Mesenchymal stem cell (in vitro differentiated cells and primary cell): Measurements from ENCODE around the gene KLHL11.
"Not testable (repeated sequence)": the region's sequence is repeated elsewhere in the genome, so short reads cannot be mapped to it uniquely, and the experiment has no call there.

Experiments
- DNase-seq: peaks from one replicate; pipeline ENCODE4 v3.0.0-alpha.2; 2013
- H2AFZ ChIP-seq: one replicate; pipeline ENCODE4 v1.6.1; 2013; ENCODE audit warnings: low read depth, mild to moderate bottlenecking, control low read depth, inconsistent platforms, low read length, moderate library complexity
- H2AK5ac ChIP-seq: 2 replicates; pipeline ENCODE4 v1.6.1; 2013; ENCODE audit warnings: low read length, moderate library complexity, mild to moderate bottlenecking, inconsistent platforms; ENCODE audit not compliant: severe bottlenecking
- H2BK120ac ChIP-seq: one replicate; pipeline ENCODE4 v1.6.1; 2013; ENCODE audit warnings: low read depth, mild to moderate bottlenecking, inconsistent platforms, low read length, moderate library complexity
- H2BK12ac ChIP-seq, 2 experiments: one replicate each; pipeline ENCODE4 v1.6.1; 2013; ENCODE audit warnings: inconsistent platforms in 2 of 2, low read length in 2 of 2, mild to moderate bottlenecking in 2 of 2, moderate library complexity in 2 of 2, control low read depth in 1 of 2
- H2BK15ac ChIP-seq: one replicate; pipeline ENCODE4 v1.6.1; 2013; ENCODE audit warnings: mild to moderate bottlenecking, low read depth, inconsistent platforms; ENCODE audit not compliant: poor library complexity, severe bottlenecking
- H2BK5ac ChIP-seq: 2 replicates; pipeline ENCODE4 v1.6.1; 2013; ENCODE audit warnings: low read depth, mild to moderate bottlenecking, low read length, control low read depth, inconsistent platforms; ENCODE audit not compliant: poor library complexity, severe bottlenecking
- H3K14ac ChIP-seq, 2 experiments: one replicate each; pipeline ENCODE4 v1.6.1; 2013; ENCODE audit warnings: inconsistent platforms in 2 of 2, low read length in 2 of 2, control low read depth in 1 of 2, mild to moderate bottlenecking in 1 of 2, moderate library complexity in 1 of 2
- H3K18ac ChIP-seq, 2 experiments: one replicate each; pipeline ENCODE4 v1.6.1; 2013; ENCODE audit warnings: inconsistent platforms in 2 of 2, low read length in 2 of 2, control low read depth in 1 of 2, low read depth in 1 of 2, mild to moderate bottlenecking in 1 of 2
- H3K23ac ChIP-seq, 2 experiments: one replicate each; pipeline ENCODE4 v1.6.1; 2013; ENCODE audit warnings: inconsistent platforms in 2 of 2, low read length in 2 of 2, mild to moderate bottlenecking in 2 of 2, moderate library complexity in 2 of 2, control low read depth in 1 of 2
- H3K27ac ChIP-seq: 2 replicates; pipeline ENCODE4 v1.5.1; 2013; ENCODE audit warnings: mild to moderate bottlenecking, moderate library complexity, low read length, control low read depth, inconsistent platforms; ENCODE audit not compliant: poor library complexity, severe bottlenecking
- H3K27me3 ChIP-seq, 2 experiments: 2 replicates each; pipeline versions ENCODE4 v1.6.1 to v1.7.0; 2013; ENCODE audit warnings: low read length in 2 of 2, mild to moderate bottlenecking in 2 of 2, moderate library complexity in 2 of 2, control low read depth in 1 of 2, inconsistent platforms in 1 of 2; ENCODE audit not compliant: control insufficient read depth in 1 of 2, insufficient read depth in 1 of 2
- H3K36me3 ChIP-seq, 2 experiments: 2 replicates each; pipeline versions ENCODE4 v1.6.1 to v1.7.0; 2013; ENCODE audit warnings: low read length in 2 of 2, control low read depth in 1 of 2, inconsistent platforms in 1 of 2, low read depth in 1 of 2, mild to moderate bottlenecking in 1 of 2; ENCODE audit not compliant: insufficient read depth in 2 of 2, control insufficient read depth in 1 of 2
- H3K4ac ChIP-seq, 2 experiments: one replicate each; pipeline ENCODE4 v1.6.1; 2013; ENCODE audit warnings: inconsistent platforms in 2 of 2, low read length in 2 of 2, mild to moderate bottlenecking in 2 of 2, moderate library complexity in 2 of 2, control low read depth in 1 of 2, low read depth in 1 of 2
- H3K4me1 ChIP-seq: 2 replicates; pipeline ENCODE4 v1.6.1; 2013; ENCODE audit warnings: low read depth, low read length, control low read depth; ENCODE audit not compliant: control insufficient read depth, insufficient read depth
- H3K4me2 ChIP-seq: 2 replicates; pipeline ENCODE4 v1.6.1; 2013; ENCODE audit warnings: low read length, mild to moderate bottlenecking, inconsistent platforms; ENCODE audit not compliant: poor library complexity, severe bottlenecking
- H3K4me3 ChIP-seq, 2 experiments: 2 replicates each; pipeline versions ENCODE4 v1.5.1 to v1.7.0; 2013; ENCODE audit warnings: low read length in 2 of 2, mild to moderate bottlenecking in 2 of 2, control low read depth in 1 of 2, low read depth in 1 of 2; ENCODE audit not compliant: insufficient read depth in 1 of 2
- H3K79me1 ChIP-seq: replicated peaks from 2 replicates; pipeline ENCODE4 v1.6.1; 2013; ENCODE audit warnings: mild to moderate bottlenecking, control low read depth, low read length, inconsistent platforms; ENCODE audit not compliant: poor library complexity, severe bottlenecking
- H3K9ac ChIP-seq: 2 replicates; pipeline ENCODE4 v1.7.0; 2013; ENCODE audit warnings: mild to moderate bottlenecking, low read length, moderate library complexity
- H3K9me3 ChIP-seq: 2 replicates; pipeline ENCODE4 v1.7.0; 2013; ENCODE audit warnings: mild to moderate bottlenecking, low read length; ENCODE audit not compliant: control insufficient read depth
- H4K8ac ChIP-seq: one replicate; pipeline ENCODE4 v1.6.1; 2013; ENCODE audit warnings: inconsistent platforms, mild to moderate bottlenecking, low read length, moderate library complexity
- H4K91ac ChIP-seq: one replicate; pipeline ENCODE4 v1.6.1; 2013; ENCODE audit warnings: mild to moderate bottlenecking, low read length, inconsistent platforms
- WGBS: methylation state at CpG from one replicate; pipeline ENCODE4 v1.1.7; 2013; ENCODE audit warnings: mixed read lengths; 5-methylcytosine and 5-hydroxymethylcytosine counted together

Gene KLHL11

DNA sequence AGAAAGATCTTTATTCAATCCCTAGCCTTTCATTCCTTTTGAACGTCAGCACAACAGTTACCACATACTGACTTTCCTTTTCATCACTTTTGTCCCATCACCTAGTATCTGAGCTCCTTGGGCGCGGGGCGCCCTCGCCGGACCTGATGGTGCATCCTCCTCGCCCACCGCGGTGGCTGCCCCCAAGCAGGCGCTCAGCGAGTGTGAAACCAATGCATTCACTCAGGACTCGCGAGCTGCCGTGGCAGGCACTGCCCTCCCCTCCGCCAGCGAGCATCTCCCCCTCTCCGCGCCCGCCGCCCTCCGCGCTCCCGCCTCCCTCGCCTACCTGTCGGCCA lies 756 bp downstream of the KLHL11 start:
- no peak for DNase-seq
- Histone ChIP-seq H3K4ac (peak overlapping the region in 1 of 2 experiments; percentile 70), H2BK15ac (no peak overlapping the region), H3K79me1 (peaks cover 12% of the 10 kb centered on the region), H3K27me3 (no peaks in the 10 kb centered on the region), H3K9ac (peak overlapping the region; percentile 97), H3K18ac (peak overlapping the region; percentile 76 to 93), H2BK12ac (peak overlapping the region in 1 of 2 experiments; percentile 58), H3K36me3 (peaks cover 11 to 27% of the 10 kb centered on the region in 2 experiments), H3K9me3 (no peaks in the 10 kb centered on the region), H3K4me1 (peaks cover 9% of the 10 kb centered on the region), H2AFZ (peak overlapping the region; percentile 87), H4K8ac (peak overlapping the region; percentile 78), H4K91ac (no peak overlapping the region), H2BK120ac (no peak overlapping the region), H3K23ac (no peak overlapping the region), H2AK5ac (no peak overlapping the region), H3K4me3 (peak overlapping the region; percentile 81 to 94), H3K27ac (no peak overlapping the region), H2BK5ac (no peak overlapping the region), H3K4me2 (peak overlapping the region; percentile 56), H3K14ac (peak overlapping the region in 1 of 2 experiments; percentile 84)
- WGBS, result under 1% methylated on average over 25 of the region's 25 CpGs

GRCh38 chr17:41863074-41863848 lies 2.0 kb downstream of the KLHL11 start:
- Histone ChIP-seq H3K4ac (no peak overlapping the region), H3K4me2 (peak overlapping the region; percentile 14), H3K36me3 (peaks cover 9 to 16% of the 10 kb centered on the region in 2 experiments), H3K4me3 (peak overlapping the region in 1 of 2 experiments; percentile 94), H2AK5ac (peak overlapping the region; percentile 52), H3K18ac (no peak overlapping the region), H3K4me1 (peaks cover 9% of the 10 kb centered on the region), H3K79me1 (peaks cover 15% of the 10 kb centered on the region), H3K14ac (no peak overlapping the region), H2BK120ac (no peak overlapping the region), H3K9ac (peak overlapping the region; percentile 97), H2AFZ (no peak overlapping the region), H2BK5ac (no peak overlapping the region), H3K23ac (no peak overlapping the region), H2BK12ac (no peak overlapping the region), H4K8ac (no peak overlapping the region), H3K27ac (no peak overlapping the region), H4K91ac (no peak overlapping the region), H2BK15ac (no peak overlapping the region), H3K27me3 (no peaks in the 10 kb centered on the region), H3K9me3 (no peaks in the 10 kb centered on the region)
- 81% methylated on average over 18 of the region's 18 CpGs for WGBS
- DNase-seq, result no peak

DNA sequence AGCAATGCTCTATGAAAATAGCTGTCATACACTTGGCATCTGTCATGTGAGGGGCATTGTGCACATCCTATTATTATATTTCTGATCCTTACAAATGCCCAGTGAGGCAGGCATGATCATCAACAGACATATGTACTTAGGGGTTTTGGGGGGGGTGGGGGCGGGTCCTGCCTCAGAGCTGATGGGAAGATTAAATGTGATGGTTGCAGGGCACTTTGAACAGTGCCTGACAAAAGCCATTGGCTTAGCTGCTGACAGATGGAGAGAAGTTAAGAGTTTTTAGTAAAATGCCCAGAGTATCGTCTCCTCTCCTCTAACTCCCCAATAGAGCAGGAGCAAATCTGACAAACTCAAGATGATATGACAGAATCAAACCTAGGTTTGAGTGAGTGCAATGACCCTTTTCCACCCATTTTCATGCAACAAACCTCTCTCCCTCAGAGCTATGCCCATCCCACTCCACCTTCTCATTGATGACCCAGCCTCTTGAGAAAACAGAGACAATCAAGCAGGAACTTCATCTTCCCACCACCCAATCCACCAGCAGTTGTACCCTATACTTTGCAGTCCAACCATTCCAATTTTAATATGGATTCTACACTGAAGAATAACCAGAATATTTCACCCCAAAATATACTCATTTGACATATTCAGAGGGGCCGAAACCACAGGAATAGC lies 4.8 kb downstream of the KLHL11 start:
- Histone ChIP-seq H3K27me3 (no peaks in the 10 kb centered on the region), H2BK15ac (no peak overlapping the region), H2BK12ac (no peak overlapping the region), H3K9ac (no peak overlapping the region), H3K14ac (no peak overlapping the region), H2AK5ac (no peak overlapping the region), H3K4me3 (no peak overlapping the region), H3K9me3 (no peaks in the 10 kb centered on the region), H3K79me1 (peaks cover 21% of the 10 kb centered on the region), H4K91ac (no peak overlapping the region), H3K36me3 (no peaks in the 10 kb centered on the region), H3K4me2 (no peak overlapping the region), H2AFZ (no peak overlapping the region), H3K4ac (no peak overlapping the region), H3K18ac (no peak overlapping the region), H2BK120ac (no peak overlapping the region), H4K8ac (no peak overlapping the region), H3K23ac (no peak overlapping the region), H3K27ac (no peak overlapping the region), H3K4me1 (peaks cover 8% of the 10 kb centered on the region), H2BK5ac (no peak overlapping the region)
- DNase-seq, result no peak
- 81% methylated on average over 3 of the region's 3 CpGs for WGBS

DNA sequence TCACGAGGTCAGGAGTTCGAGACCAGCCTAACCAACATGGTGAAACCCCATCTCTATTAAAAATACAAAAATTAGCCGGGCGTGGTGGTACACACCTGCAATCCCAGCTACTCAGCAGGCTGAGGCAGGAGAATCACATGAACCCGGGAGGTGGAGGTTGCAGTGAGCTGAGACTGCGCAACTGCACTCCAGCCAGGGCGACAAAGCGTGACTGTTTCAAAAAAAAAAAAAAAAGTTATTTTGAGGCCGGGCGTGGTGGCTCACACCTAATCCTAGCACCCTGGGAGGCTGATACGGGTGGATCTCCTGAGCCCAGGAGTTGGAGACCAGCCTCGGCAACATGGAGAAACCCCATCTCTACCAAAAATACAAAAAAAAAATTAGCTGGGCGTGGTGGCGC lies 13.8 kb downstream of the KLHL11 start:
- not testable (repeated sequence) for H4K8ac ChIP-seq, H3K4me2 ChIP-seq, H2BK15ac ChIP-seq, H3K9ac ChIP-seq, H3K4me3 ChIP-seq, H2AFZ ChIP-seq, H2AK5ac ChIP-seq, H3K14ac ChIP-seq, H4K91ac ChIP-seq, H2BK5ac ChIP-seq, H2BK12ac ChIP-seq, H3K9me3 ChIP-seq, H3K23ac ChIP-seq, H3K4me1 ChIP-seq, DNase-seq, H2BK120ac ChIP-seq, H3K4ac ChIP-seq, H3K27ac ChIP-seq, H3K27me3 ChIP-seq, H3K18ac ChIP-seq
- peaks cover 35% of the 10 kb centered on the region for H3K79me1 ChIP-seq
- WGBS, result 98% methylated on average over 13 of the region's 14 CpGs
- peaks cover 16 to 26% of the 10 kb centered on the region in 2 experiments for H3K36me3 ChIP-seq
